Measurements from ENCODE around the gene LARGE1. TPM values are rescaled to one million over a fixed set of nuclear protein-coding genes. Genes with fewer than 3 reads are reported as not detected.

The LARGE1 gene
- total RNA-seq, 1 experiment from 2014 or later = 1.5 TPM

GRCh38 chr22:33341611-33342010 lies 578.7 kb downstream of the LARGE1 start:
- Histone ChIP-seq H4K20me1 (ENCODE audit: insufficient read depth) (no peaks in the 10 kb centered on the region), H2AFZ (ENCODE audit: low read depth, low read length, poor library complexity, severe bottlenecking) (no peak overlapping the region), H3K9me3 (ENCODE audit: control insufficient read depth in 1 of 2, insufficient read depth in 1 of 2, low read depth in 1 of 2, low read length in 2 of 2) (peaks cover 0 to 28% of the 10 kb centered on the region in 2 experiments; a peak in 2 of 4 replicates), H3K36me3 (ENCODE audit: control insufficient read depth in 1 of 2, insufficient read depth in 2 of 2, low read length in 2 of 2) (no peaks in the 10 kb centered on the region), H3K4me1 (ENCODE audit: control insufficient read depth in 1 of 2, insufficient read depth in 2 of 2, low read length in 2 of 2) (no peaks in the 10 kb centered on the region), H3K27ac (ENCODE audit: low read depth, low read length) (no peak overlapping the region), H3K79me2 (ENCODE audit: insufficient read depth, low read length) (no peaks in the 10 kb centered on the region), H3K9me2 (ENCODE audit: insufficient read depth) (no peaks in the 10 kb centered on the region), H3K27me3 (ENCODE audit: insufficient read depth, low read length) (no peaks in the 10 kb centered on the region), H3K9ac (ENCODE audit: low read length) (no peak overlapping the region), H3K4me3 (replicated peaks in 1 of 2; ENCODE audit: low read depth in 1 of 2, low read length in 2 of 2) (no peak overlapping the region), H3K4me2 (ENCODE audit: low read length) (no peak overlapping the region)
- ChIA-PET POLR2A (no interaction called here), RAD21 (ENCODE audit: low non-redundant PET in 1 of 2, low total read pairs in 2 of 2, uncharacterized antibody in 2 of 2, unreplicated experiment in 2 of 2) (no interaction called here), CTCF (no interaction called here)
- no TSS peak for BruUV-seq (replicated peaks)
- TF ChIP-seq EZH2 (IDR thresholded peaks at IDR 0.05) (no peak), EGR1 (IDR thresholded peaks at IDR 0.05; ENCODE audit: low read depth) (no peak), JUND (IDR thresholded peaks at IDR 0.05) (no peak), ZNF274 (IDR thresholded peaks at IDR 0.05; ENCODE audit: low read depth, low read length) (no peak)
- no peak for ATAC-seq
- intact Hi-C loops (cut with micrococcal nuclease) = no loop called here
- no peak for DNase-seq (ENCODE audit: low read depth, low spot score)

GRCh38 chr22:33337524-33337923 lies 582.8 kb downstream of the LARGE1 start:
- no peak overlapping the region for H3K9ac ChIP-seq (ENCODE audit: low read length)
- no peak overlapping the region for H3K27ac ChIP-seq (ENCODE audit: low read depth, low read length)
- POLR2A ChIA-PET = no interaction called here
- H3K4me2 ChIP-seq (ENCODE audit: low read length) = no peak overlapping the region
- H3K79me2 ChIP-seq (ENCODE audit: insufficient read depth, low read length) = no peaks in the 10 kb centered on the region
- no peak overlapping the region for H2AFZ ChIP-seq (ENCODE audit: low read depth, low read length, poor library complexity, severe bottlenecking)
- ATAC-seq (no peak), DNase-seq (ENCODE audit: low read depth, low spot score) (no peak)
- H3K4me3 ChIP-seq (replicated peaks in 1 of 2; ENCODE audit: low read depth in 1 of 2, low read length in 2 of 2) = no peak overlapping the region
- no peaks in the 10 kb centered on the region for H4K20me1 ChIP-seq (ENCODE audit: insufficient read depth)
- H3K9me2 ChIP-seq (ENCODE audit: insufficient read depth) = no peaks in the 10 kb centered on the region
- no peaks in the 10 kb centered on the region for H3K27me3 ChIP-seq (ENCODE audit: insufficient read depth, low read length)
- CTCF ChIA-PET = no interaction called here
- intact Hi-C loops (cut with micrococcal nuclease) = no loop called here
- no TSS peak for BruUV-seq (replicated peaks)
- RAD21 ChIA-PET (ENCODE audit: low non-redundant PET in 1 of 2, low total read pairs in 2 of 2, uncharacterized antibody in 2 of 2, unreplicated experiment in 2 of 2) = no interaction called here
- no peaks in the 10 kb centered on the region for H3K36me3 ChIP-seq (ENCODE audit: control insufficient read depth in 1 of 2, insufficient read depth in 2 of 2, low read length in 2 of 2)
- H3K9me3 ChIP-seq (ENCODE audit: control insufficient read depth in 1 of 2, insufficient read depth in 1 of 2, low read depth in 1 of 2, low read length in 2 of 2) = peaks cover 0 to 26% of the 10 kb centered on the region in 2 experiments; a peak in 2 of 4 replicates
- H3K4me1 ChIP-seq (ENCODE audit: control insufficient read depth in 1 of 2, insufficient read depth in 2 of 2, low read length in 2 of 2) = no peaks in the 10 kb centered on the region
- no peak for TF ChIP-seq ATF3 (IDR thresholded peaks at IDR 0.05)
- TF ChIP-seq MAX (IDR thresholded peaks at IDR 0.05) = no peak
- TF ChIP-seq TCF7L2 (IDR thresholded peaks at IDR 0.05; ENCODE audit: borderline replicate concordance, extremely low read depth, insufficient read depth, insufficient read length) = no peak
- no peak for TF ChIP-seq REST (IDR thresholded peaks at IDR 0.05; ENCODE audit: low read depth)
- no peak for TF ChIP-seq ZNF274 (IDR thresholded peaks at IDR 0.05; ENCODE audit: low read depth, low read length)
- no peak for TF ChIP-seq SRF (IDR thresholded peaks at IDR 0.05; ENCODE audit: low read depth)
- no peak for TF ChIP-seq SP1 (IDR thresholded peaks at IDR 0.05; ENCODE audit: low read depth)
- TF ChIP-seq RAD21 (IDR thresholded peaks at IDR 0.05; ENCODE audit: low read depth) = no peak
- TF ChIP-seq EGR1 (IDR thresholded peaks at IDR 0.05; ENCODE audit: low read depth) = no peak
- no peak for TF ChIP-seq YY1 (IDR thresholded peaks at IDR 0.05; ENCODE audit: extremely low read depth, insufficient replicate concordance, low read depth, low read length)
- TF ChIP-seq POLR2AphosphoS5 (IDR thresholded peaks at IDR 0.05; ENCODE audit: low read depth, low read length) = no peak
- no peak for TF ChIP-seq ZFX (IDR thresholded peaks at IDR 0.05)
- TF ChIP-seq FOSL1 (IDR thresholded peaks at IDR 0.05; ENCODE audit: low read depth) = no peak
- no peak for TF ChIP-seq SIN3A (IDR thresholded peaks at IDR 0.05; ENCODE audit: low read depth)
- TF ChIP-seq CBX3 (IDR thresholded peaks at IDR 0.05; ENCODE audit: low read depth) = no peak
